Neutrophil (primary cell): ENCODE results near the gene TGFBRAP1.
A peak's percentile ranks its signal among the peaks of the same experiment; 100 is the strongest.

Experiments used
- H3K27ac ChIP-seq: fragments of 200-600 bp; sonication (generic); 2 replicates; pipeline ENCODE4 v1.5.1; 2016; ENCODE audit warnings: mild to moderate bottlenecking, moderate library complexity
- H3K27me3 ChIP-seq: fragments of 200-600 bp; sonication (generic); 2 replicates; pipeline ENCODE4 v1.6.0; 2016; ENCODE audit warnings: mild to moderate bottlenecking
- H3K36me3 ChIP-seq: fragments of 200-600 bp; sonication (generic); 2 replicates; pipeline ENCODE4 v1.5.1; 2017
- H3K4me1 ChIP-seq, 2 experiments: fragments of 200-600 bp in 1 of 2; sonication (generic) in 1 of 2; 1 replicate in 1 of 2; 2 replicates in 1 of 2; pipeline versions ENCODE4 v1.5.1 to v1.6.1; 2013 to 2016; ENCODE audit warnings: low read depth in 1 of 2, low read length in 1 of 2, mild to moderate bottlenecking in 1 of 2, moderate library complexity in 1 of 2; ENCODE audit not compliant: control insufficient read depth in 1 of 2, insufficient read depth in 1 of 2
- H3K4me3 ChIP-seq, 2 experiments: fragments of 200-600 bp in 1 of 2; sonication (generic) in 1 of 2; 1 replicate in 1 of 2; 2 replicates in 1 of 2; pipeline ENCODE4 v1.5.1; 2013 to 2016; ENCODE audit warnings: low read depth in 1 of 2, low read length in 1 of 2, mild to moderate bottlenecking in 1 of 2, moderate library complexity in 1 of 2
- H3K9me3 ChIP-seq: fragments of 200-600 bp; sonication (generic); 2 replicates; pipeline ENCODE4 v1.5.1; 2016
- TF ChIP-seq, protein P1 (sequence below): fragments of 200-600 bp; sonication (generic); IDR thresholded peaks from 2 replicates; pipeline ENCODE4 v1.5.1; 2016; ENCODE audit warnings: antibody characterized with exemption

The TGFBRAP1 gene

DNA sequence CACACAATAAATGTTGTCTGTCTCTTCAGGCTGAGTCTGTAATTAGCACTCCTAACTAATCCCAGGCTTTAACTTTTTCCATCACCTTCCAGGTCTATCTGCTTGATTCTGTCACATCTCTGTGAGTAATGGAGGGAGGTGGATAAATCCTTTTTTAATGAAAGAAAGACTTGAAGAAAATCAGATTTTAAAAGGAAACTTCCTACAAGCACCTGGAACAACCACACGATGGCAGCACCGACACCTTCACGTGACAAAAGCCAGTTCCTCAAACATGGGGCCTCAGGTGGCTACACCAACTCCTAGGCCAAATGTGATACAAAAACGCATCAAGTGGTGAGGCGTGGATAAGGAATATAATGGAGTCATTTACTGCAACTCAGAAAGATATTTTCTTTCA, 41.8 kb downstream of the TGFBRAP1 start:
- H3K27me3 ChIP-seq = no peaks in the 10 kb centered on the region
- no peaks in the 10 kb centered on the region for H3K9me3 ChIP-seq
- no peak overlapping the region for H3K4me3 ChIP-seq
- TF ChIP-seq, protein P1, sequence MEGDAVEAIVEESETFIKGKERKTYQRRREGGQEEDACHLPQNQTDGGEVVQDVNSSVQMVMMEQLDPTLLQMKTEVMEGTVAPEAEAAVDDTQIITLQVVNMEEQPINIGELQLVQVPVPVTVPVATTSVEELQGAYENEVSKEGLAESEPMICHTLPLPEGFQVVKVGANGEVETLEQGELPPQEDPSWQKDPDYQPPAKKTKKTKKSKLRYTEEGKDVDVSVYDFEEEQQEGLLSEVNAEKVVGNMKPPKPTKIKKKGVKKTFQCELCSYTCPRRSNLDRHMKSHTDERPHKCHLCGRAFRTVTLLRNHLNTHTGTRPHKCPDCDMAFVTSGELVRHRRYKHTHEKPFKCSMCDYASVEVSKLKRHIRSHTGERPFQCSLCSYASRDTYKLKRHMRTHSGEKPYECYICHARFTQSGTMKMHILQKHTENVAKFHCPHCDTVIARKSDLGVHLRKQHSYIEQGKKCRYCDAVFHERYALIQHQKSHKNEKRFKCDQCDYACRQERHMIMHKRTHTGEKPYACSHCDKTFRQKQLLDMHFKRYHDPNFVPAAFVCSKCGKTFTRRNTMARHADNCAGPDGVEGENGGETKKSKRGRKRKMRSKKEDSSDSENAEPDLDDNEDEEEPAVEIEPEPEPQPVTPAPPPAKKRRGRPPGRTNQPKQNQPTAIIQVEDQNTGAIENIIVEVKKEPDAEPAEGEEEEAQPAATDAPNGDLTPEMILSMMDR = peak; percentile 49
- no peaks in the 10 kb centered on the region for H3K4me1 ChIP-seq
- peak overlapping the region; percentile 23 for H3K27ac ChIP-seq
- H3K36me3 ChIP-seq = peaks cover 70% of the 10 kb centered on the region

DNA sequence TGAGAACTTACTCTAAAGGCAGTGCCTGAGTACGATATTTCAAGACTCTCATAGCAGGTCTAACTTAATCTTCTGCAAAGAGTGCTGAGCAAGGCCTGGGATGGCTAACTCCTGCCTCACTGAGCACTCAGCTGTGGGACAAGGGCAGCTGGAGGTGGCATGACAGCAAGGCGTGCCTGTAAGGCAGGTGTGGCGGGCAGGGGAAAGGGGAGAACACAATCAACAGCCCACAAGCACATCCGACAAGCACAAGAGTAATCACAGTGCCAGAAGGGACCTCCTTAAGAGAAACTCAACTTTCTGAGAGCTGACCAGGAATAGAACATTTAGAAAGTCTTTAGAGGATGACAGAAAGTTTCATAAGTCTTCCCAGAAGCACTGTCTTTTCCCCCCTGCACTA, 46.0 kb downstream of the TGFBRAP1 start:
- peaks cover 84% of the 10 kb centered on the region for H3K36me3 ChIP-seq

DNA sequence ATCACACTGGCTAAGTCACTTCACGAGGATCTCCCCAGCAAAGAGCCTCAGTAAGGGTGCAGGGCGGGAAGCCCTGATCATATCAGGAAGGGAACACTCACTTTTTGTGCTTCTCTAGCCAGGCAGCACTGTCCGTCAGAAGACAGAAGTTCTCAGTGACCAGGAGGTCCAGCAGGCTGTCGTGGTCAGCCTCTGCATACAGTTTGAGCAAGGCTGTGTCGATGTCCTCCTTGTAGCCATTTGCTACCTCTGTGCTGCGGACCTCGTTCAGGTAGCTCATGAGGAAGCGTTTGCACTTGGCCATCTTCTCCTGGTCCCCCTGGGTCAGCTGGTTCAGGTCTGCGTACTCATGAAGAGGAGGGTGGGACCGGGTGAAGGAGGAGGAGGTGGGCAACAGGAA, 49.3 kb downstream of the TGFBRAP1 start:
- Histone ChIP-seq H3K27ac (no peak overlapping the region), H3K9me3 (no peaks in the 10 kb centered on the region), H3K27me3 (no peaks in the 10 kb centered on the region), H3K36me3 (peaks cover 96% of the 10 kb centered on the region), H3K4me1 (no peaks in the 10 kb centered on the region), H3K4me3 (no peak overlapping the region)
- TF ChIP-seq, protein P1 = no peak

More for the DNA sequence above, 46.0 kb downstream of the TGFBRAP1 start:
- TF ChIP-seq, protein P1 = no peak
- no peaks in the 10 kb centered on the region for H3K9me3 ChIP-seq
- H3K27me3 ChIP-seq = no peaks in the 10 kb centered on the region
- H3K27ac ChIP-seq = no peak overlapping the region
- H3K4me1 ChIP-seq = no peaks in the 10 kb centered on the region
- no peak overlapping the region for H3K4me3 ChIP-seq

DNA sequence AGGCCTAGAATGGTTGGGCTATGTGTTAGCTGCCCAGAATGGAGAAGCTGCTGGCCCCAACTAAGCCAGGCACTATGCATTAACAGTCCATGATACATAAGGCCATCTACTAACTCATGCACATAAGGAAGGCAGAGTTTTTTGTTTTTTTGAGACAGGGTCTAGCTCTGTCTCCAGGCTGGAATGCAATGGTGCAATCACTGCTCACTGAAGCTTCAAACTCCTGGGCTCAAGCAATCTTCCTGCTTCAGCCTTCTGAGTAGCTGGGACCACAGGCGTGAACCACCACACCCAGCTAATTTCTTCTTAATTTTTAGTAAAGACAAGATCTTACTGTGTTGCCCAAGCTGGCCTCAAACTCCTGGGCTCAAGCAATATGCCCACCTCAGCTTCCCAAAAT, 50.4 kb downstream of the TGFBRAP1 start:
- Histone ChIP-seq H3K27me3 (no peaks in the 10 kb centered on the region), H3K27ac (no peak overlapping the region), H3K4me1 (no peaks in the 10 kb centered on the region), H3K4me3 (no peak overlapping the region), H3K36me3 (peaks cover 96% of the 10 kb centered on the region), H3K9me3 (no peaks in the 10 kb centered on the region)
- TF ChIP-seq, protein P1 = no peak

DNA sequence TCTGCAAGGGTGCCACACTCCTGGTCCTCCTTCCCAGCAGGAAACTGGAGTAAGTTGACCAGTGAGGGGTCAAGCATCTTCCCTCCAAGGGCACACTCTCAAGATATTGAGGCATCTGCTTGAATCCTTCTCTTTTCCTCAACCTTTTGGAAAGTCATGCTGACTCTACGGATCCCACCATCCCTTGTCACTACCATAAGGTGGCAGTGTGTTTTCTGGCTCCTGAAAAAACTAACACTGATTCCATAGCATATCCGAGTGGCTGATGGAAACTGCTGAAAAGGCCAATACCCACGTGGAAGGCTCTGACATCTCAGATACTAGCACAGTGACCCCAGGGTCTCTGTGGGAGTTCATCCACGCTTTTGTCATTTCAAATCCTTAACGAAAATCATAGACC, 50.9 kb downstream of the TGFBRAP1 start:
- TF ChIP-seq, protein P1 = no peak
- no peaks in the 10 kb centered on the region for H3K4me1 ChIP-seq
- H3K9me3 ChIP-seq = no peaks in the 10 kb centered on the region
- peaks cover 96% of the 10 kb centered on the region for H3K36me3 ChIP-seq
- H3K4me3 ChIP-seq = no peak overlapping the region
- no peaks in the 10 kb centered on the region for H3K27me3 ChIP-seq
- no peak overlapping the region for H3K27ac ChIP-seq

DNA sequence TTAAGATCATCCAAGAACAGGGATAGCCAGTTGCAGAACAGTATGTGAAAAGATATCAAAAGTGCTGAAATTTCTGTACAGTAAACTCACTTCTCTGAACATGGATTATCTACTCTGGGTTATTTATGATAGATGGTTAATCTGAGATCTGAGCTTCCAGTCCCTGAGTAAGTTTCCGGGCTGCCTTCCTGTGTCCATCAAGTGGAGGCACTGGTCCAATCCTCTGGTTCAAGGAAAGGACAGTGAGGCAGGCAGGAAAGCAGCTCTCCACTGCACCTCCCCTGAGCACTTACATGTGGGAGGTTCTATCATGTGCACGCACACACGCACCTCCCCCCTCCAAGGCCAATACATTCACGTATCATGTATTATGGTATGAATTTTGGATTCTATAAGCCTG, 55.5 kb downstream of the TGFBRAP1 start:
- Histone ChIP-seq H3K27me3 (no peaks in the 10 kb centered on the region), H3K36me3 (peaks cover 98% of the 10 kb centered on the region), H3K4me1 (no peaks in the 10 kb centered on the region), H3K27ac (no peak overlapping the region), H3K9me3 (no peaks in the 10 kb centered on the region), H3K4me3 (no peak overlapping the region)
- TF ChIP-seq, protein P1 = no peak
